ENCODE measurements around the gene COG5.

The COG5 gene

DNA sequence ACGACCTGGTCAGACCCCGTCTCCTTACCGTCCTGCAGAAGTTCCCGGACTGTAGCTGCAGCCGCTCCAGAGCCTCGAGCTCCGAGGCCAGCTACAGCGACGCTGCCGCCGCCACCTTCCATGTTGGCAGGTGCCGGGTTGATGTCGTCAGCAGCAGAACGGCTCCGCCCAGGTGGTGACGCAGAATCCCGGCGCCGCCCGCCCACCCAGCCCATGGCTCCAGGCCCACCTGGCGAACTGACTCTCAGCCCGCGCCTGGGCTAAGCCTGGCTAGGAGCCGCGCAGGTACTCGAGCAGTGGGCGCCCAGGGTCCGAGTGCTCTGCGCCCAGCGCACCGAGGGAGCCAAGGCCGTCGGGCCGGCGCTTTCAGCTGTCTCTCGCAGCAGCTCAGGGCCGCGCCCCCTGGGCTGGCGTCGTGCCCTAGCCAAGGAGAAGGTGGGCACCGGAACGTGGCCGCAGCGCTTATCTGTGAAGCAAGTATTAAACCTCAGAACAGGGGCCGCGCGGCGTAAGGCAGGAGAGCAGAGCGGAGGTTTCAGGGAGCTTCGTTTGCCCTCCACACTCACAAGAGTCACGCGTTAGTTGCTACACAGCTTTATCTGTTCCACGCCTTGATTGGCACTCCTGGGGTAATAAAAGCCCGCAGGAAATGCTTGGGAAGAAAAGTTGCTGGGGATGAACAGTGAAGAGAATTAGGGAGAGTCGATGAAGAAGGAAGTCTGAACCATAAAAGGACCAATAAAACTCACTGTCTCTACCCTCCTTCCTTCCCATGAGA is at the start of gene COG5, which contains the start of gene DUS4L:
COG5 (minus strand) TSS at position 146 of the 778 bp plus-strand sequence; CDS start at position 122, 24 bp downstream.
DUS4L (plus strand) TSS at position 197 of the 778 bp plus-strand sequence. CDS start 3,100 bp downstream, outside the sequence.
- peak; percentile 72 for DNase-seq (ENCODE audit: low read depth)

DNA sequence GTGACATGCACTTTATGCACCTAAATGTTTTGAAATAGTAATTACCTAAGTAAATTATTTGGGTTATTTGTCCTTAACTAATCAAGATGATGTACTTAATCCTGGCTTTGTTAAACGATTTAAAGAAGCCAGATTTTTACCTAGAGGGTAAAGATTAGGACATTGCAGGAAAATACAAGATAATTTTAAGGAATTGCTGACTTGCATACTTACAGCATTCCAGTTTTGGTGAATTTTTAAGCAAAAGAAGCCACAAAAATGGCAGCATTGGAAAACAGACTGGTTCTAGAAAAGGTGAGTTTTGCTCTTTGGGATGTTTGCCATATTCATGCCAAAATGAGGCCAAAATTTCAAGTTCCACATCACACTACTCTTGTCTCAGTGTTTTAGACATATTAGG is 49.7 kb upstream of the COG5 start:
- DNase-seq (ENCODE audit: low read depth), result no peak

DNA sequence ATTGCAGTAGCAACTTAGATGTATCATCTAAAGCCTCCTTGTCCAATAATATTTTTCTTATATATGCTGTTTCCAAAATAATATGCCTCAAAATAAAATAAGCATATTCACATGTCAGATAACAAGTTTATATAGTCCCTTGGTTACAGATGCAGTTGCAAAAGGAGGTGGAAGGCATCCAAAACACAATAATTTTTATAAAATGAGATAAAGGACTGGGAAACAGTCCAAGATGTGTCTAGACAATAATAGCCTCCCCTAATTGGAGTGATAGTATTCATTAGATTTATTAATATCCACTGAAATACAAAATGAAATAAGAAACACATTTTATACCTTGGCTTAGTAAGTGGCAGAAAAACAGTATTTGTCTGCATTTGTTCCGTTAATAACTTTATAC is 46.6 kb upstream of the COG5 start:
- no peak for DNase-seq (ENCODE audit: low read depth)

DNA sequence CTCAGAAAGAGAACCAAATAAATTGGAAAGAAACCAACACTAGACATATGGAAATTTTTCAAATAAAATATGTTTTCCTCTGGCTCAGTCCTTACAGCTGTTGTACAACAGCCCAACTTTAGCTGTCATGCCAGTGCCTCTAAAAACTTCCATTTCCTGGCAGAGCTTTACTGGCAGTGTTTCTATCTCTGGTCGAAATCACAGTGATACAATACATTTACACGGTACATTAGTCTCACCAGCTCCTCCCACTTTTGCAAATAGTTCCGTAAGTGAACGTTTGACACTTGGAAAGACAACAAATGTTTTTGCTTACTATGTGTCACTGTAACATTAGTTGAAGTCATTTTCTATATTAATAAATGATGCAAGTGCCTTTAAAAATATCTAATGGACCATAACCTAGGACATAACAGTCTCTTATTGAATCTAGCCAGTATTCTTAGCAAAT is 46.1 kb upstream of the COG5 start:
- no peak for DNase-seq (ENCODE audit: low read depth)

DNA sequence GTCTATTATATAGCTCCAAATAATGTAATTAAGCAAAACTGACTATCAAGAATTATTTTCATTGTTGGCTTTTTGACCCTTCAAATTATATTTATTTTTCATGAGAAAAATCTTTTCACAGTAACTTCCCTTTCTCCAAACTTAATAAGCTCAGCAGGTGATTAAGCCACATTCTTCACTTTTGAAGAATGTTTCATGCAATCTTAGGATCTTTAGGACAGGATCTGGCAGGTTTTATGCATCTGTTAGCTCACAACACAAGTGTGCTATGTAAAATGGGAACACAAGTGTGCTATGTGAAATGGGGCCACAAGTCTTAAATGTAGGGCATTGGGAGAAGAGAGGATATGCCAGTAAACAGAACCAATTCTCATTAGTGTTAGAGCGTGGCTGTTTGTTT is 42.6 kb upstream of the COG5 start:
- DNase-seq (ENCODE audit: low read depth), result no peak

DNA sequence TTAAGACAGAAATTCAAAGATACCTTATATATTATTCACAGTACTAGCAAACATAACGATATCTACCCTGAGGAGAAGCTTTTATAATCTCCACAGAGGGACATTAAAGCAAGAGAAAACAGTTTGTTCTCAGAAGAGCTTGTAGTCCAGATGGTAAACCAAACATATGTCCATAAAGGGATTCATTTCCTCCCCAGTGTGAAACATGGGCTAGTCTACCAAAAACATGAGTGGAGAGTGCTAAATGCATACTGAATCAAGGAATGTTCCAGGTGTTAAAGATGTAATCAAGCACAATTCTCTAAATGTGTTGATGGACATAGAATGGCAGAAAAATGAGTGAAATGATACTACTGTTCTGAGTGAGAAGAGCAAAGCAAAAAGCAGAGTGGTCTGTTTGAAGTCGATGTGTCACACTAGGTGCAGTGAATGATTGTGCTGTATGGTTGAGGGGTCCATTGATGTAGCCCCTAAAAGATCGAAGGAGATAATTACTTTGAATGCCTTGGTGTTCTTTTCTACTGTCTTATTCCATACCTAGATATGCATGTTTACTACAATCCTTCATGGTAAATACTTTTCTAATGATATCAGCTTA is 41.6 kb upstream of the COG5 start:
- DNase-seq (ENCODE audit: low read depth), result no peak

DNA sequence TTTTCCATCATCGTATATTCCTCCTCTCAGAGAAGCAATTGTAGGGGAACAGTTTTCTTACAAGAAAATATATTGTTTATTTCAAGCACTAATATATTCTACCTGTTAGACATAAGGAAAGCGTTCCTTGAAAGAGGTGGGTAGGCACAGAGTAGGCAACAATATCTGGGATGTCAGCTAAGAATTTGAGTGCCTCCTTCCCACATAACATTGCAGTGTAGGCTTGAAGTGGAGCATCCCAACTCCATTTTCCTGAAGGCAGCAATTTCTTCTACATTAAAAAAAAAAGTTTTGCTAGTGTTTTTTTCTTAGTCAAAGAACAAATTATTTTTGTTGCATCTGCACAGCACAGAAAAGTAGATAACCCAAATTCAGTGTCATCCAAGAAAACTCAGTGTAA is 37.1 kb upstream of the COG5 start:
- DNase-seq (ENCODE audit: low read depth), result no peak

DNA sequence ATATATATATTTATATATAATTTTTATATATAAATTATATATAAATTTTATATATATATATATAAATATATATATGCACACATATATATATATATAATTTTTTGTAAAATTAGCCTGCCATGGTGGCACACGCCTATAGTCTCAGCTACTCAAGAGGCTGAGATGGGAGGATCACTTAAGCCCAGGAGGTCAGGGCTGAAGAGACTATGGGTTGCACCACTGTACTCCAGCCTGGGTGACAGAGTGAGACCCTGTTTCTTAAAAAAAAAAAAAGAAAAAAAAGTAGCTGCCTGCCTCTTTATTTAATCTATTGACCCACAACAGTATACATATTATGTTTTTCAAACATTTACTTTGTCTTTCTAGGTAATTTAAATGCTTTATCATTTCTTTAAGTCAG is 35.5 kb upstream of the COG5 start:
- DNase-seq (ENCODE audit: low read depth), result no peak

DNA sequence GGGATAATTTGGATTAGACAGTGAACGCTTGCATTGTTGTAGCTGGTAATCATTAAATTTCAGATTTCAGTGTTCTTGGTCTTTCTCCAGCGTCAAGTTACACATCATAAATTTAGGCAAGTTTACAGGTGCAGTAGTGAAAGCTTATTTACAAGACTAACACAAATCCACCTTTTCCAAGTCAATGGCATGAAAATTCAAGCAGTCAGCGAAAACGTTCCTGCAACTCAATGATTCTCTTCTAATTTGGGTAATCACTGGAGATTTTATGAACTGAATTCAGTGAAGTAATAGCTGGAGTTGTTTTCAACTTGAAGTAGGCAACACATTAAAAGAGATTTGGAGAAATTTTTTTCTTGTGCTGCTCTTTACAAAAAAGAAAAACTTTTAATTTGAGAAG is 34.2 kb upstream of the COG5 start:
- no peak for DNase-seq (ENCODE audit: low read depth)

DNA sequence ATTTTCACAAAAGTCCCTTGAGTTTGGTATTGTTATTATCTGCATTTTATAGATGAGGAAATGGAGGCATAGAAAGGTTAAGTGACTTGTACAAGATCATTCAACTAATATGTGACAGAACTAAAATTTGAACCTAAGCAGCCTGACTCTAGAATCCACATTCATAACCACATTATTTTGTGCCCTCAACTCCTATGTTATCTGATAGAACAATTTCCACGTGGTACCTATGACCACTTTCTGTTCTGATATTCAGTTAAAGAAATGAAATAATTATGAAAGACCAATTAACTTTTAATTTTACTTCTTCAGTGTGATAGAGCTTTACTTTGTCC is 33.8 kb upstream of the COG5 start:
- DNase-seq (ENCODE audit: low read depth), result no peak

DNA sequence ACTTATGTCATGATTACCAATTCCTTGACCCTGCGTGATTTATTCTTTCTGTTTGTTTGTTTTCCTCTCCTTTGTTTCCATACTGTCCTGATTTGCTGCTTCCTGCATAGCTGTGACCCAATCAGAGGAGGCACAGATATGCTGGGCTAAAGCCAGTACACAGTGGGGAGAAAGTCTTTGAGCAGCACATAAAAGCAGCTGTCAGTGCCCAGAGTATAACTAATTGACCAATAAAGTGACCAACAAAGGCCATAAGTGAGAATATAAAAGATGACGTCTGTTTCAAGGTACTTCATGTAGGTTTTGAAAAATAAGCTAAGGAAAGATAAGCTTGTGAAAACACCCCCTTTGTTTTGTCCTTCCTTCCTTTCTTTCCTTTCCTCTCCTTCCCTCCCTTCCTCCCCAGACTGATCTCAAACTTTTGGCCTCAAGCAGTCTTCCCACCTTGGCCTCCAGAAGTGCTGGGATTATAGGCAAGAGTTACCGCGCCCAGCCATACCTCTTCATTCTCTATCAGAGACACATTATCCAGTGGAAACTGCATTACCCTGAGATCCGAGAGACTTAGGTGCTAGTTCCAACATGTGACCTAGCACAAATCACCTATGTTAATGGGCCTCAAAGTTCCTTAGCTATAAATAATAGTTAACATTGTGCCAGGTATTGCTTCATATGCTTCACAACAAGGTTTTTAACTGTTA is 33.3 kb upstream of the COG5 start:
- peak; percentile 35 for DNase-seq (ENCODE audit: low read depth)

DNA sequence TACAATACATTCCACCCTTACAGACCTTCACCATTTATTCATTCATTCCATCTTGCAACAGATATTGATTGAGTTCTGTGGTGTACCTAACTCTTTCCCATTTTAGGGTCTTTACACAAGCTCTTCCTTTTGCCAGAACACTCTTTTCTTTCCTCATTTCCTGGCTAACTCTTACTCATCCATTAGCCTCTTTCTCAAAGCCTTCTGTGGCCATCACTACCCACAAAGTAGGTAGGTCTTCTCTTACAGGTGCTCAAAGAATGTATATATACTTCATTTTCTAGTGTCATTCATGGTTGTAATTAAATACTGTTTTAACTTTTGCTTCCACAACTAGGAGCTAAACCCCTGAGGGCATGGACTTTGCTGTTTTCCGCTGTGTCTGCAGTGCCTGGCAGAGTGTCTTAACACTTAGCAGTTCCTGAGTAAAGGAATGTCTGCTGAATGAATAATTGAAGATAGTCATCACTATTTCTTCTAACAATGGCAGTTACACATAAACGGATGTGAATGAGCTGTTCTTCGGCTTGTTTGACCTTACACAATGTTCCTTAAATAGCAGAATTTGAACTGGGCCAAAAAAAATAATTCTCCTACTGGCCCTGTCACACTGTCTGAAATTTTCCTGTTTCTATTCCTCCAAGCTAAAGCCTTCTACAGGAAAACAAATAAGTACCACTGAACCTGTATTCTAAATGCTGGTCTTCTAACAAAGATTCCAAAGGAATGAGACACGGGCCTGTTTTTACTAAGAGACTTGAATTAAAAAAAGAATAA is 31.4 kb upstream of the COG5 start:
- DNase-seq (ENCODE audit: low read depth), result peak; percentile 79

DNA sequence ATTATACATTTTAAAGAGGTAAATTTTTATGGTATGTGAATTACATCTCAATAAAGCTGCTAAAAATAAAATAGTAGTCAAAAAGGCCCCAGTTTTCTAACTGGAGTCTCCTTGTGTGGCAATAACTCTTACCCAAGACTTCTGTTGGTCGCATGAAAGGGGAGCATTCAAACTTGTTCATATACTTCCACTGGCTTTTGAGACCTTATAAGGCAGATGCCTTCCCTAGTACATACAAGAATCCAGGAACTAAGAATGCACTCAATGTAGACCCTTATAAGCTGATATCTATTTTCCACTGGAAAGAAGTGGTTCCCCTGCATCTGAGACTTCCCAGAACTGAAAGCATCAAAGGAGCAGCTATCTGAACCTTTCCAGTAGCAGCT is 29.3 kb upstream of the COG5 start:
- DNase-seq (ENCODE audit: low read depth), result no peak

DNA sequence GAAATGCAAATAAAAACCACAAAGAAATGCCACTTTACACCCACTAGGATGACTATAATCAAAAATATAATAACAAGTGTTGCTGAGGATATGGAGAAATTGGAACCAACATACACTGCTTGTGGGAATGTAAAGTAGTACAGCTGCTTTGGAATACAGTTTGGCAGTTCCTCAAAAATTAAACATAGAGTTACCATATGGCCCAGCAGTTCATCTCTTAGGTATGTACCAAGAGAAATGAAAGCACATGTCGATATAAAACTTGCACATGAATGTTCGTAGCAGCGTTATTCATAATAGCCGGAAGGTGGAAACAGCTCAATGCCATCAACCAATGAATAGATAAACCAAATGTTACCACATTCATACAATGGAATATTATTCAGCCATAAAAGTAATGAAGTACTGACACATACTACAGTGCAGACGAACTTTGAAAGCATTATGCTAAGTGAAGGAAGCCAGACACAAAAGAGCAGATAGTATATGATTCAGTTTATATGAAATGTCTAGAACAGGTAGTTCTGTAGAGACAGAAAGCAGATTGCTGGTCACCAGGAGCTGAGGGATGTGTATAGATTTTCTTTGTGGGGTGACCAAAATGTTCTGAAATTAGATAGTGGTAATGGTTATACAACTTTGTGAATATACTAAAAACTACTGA is 28.8 kb upstream of the COG5 start:
- peak; percentile 67 for DNase-seq (ENCODE audit: low read depth)

DNA sequence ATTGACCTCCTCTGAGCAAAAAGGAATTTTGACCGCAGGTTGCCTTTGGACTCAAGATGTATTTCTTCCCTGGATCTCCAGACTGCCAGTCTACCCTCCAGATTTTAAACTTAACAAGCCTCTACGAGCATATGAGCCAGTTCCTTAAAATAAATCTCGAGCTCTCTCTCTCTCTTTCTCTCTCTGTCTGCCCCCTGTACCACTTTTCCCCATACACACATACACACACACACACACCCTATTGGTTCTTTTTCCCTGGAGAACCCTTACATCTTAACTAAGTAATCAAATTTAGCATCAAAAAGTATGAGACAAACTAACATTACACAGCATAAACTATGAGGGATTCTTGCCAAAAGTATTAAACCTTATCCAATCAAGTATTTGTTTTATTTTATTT is 27.7 kb upstream of the COG5 start:
- DNase-seq (ENCODE audit: low read depth), result no peak

DNA sequence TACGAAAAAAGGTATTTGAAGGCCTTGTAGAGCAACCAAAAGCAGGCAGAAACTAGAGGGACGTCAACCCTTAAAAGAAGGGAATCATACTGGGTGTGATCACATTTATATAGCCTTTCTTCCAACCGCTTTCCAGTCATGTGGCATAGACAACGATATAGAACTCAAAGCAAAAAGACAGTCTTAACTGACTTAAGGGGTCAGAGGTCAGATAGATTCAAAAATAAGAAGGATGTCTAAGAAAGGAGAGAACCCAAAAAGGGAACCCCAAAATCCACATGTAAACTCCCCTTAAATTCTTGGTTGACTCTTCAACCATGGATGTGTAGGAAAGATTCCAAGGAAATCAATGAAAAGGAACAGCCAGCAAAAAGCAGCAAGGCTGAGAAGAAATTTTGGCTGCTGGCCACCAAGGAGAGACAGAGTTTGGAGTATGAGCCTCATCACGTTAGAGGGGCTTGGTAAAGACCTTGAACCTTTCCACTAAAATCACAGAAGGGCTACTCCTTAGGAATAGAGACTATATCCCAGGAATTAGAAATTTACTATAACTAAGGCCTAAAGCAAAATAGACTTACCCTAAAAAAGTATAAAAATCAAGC is 24.9 kb upstream of the COG5 start:
- DNase-seq (ENCODE audit: low read depth), result no peak

DNA sequence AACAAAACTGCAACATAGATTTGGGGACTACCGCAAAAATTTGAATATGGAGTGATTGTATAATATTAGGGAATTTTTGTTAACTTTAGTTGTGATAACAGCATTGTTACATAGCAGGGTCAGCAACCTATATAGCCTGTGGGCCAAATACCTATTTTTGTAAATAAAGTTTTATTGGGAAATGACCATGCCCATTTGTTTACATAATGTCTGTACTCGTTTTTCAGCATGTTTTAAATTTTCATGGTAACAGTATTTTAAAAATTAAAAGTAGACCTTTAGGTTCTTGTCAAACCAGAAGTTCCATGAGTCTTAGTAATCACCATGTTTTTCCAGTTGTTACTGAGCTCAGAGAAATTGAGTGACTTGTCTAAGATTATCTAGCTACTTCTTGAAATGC is 21.0 kb upstream of the COG5 start:
- no peak for DNase-seq (ENCODE audit: low read depth)

DNA sequence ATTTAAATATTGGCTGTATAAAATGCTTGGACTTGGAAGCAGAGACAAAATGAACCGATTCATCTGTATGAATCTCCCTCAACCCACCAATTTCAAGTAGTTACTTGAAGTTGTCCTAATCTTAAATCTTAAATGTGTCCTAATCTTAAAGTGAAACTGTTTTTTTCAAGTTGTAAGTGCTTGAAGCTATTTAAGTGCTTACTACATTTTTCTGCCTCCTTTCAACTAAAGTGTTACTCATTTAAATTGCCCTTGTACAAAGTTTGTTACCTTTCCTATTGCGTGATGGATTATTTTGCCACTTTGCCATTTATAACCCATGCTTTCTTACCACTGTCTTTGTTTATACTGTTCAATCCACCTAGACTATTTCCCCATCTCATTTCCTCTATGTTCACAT is 19.2 kb upstream of the COG5 start:
- no peak for DNase-seq (ENCODE audit: low read depth)

DNA sequence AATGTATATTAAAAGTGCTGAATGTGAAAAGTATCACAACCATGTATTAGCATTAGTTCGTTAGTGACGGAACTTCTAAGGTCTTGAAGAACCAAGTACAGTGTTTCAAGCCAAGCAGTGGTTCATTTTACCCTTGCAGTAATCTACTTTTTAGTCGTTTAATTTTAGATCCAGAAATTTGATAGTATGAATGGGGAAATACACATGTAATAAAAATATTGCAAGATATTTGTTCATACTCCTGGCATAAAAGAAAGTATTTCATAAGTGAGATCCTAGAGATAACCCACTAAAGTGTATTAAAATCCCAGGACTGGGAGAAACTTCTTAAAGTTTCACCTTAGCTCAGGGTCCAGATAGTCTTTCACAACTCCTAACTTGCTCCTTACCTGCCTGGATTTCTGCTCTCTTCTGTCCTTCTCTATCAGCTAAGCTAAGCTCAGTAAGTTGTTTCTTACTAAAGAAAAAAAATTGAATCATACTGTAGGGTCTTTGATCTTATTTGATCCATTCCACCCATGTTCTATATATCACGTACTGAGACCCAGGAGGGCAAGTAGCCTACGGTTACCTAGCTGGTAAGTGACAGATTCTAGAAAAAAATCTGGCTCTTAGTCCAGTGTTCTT is 17.8 kb upstream of the COG5 start:
- DNase-seq (ENCODE audit: low read depth), result peak; percentile 73

DNA sequence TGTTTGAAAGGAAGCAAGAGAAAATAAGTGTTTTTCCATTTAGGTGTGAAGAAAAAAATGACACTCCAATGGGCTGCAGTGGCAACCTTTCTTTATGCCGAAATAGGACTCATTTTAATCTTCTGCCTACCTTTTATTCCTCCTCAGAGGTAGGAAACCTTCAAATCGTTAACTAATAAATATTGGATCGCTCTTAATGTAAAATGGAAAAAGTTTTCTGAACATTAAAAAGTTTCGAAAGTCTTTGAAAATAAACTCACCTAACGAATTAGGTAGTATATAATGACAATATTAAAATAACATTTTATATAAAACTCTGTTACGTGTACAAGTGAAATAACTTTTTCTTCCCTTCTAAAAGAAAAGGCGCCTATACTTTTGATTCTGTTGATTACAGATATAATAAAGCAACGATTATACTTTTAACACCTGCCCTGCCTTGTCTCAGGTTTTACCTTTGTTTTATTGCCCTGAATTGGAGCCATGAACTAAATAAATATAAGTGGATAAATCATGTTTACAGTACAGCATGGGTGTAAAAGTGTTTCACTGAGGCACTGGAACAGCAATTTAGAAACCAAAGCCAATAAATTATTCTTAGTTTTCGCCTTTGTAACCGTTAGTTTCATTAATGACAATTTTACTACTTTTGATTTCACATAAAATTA is 17.1 kb upstream of the COG5 start:
- no peak for DNase-seq (ENCODE audit: low read depth)
